Measurements from ENCODE around the gene PLIN4. TPM values are rescaled to one million over a fixed set of nuclear protein-coding genes. Genes with fewer than 3 reads are reported as not detected.

Gene PLIN4
- total and polyA plus RNA-seq, 10 of the 15 experiments (the other 5 are each of a cell fraction or from before 2014, with no cell fraction given) = 0.01 to 0.11 (median 0.05) TPM; not detected in 2

- no TSS peak for BruUV-seq (replicated peaks)
- FAIRE-seq = peak; percentile 100
- TF ChIP-seq POLR2AphosphoS5 (IDR thresholded peaks at IDR 0.05; ENCODE audit: low read length) (peak; percentile 62; the same call in 1 of the 2 replicates), ZNF207 (IDR thresholded peaks at IDR 0.05; ENCODE audit: borderline replicate concordance) (0 out of 2 replicates have a peak, but pooled peaks have one; percentile 38), NR2C1 (IDR thresholded peaks at IDR 0.05) (peak; percentile 91), ZBTB33 (IDR thresholded peaks at IDR 0.05) (peak; percentile 44; the same call in 1 of the 2 replicates), RFX5 (IDR thresholded peaks at IDR 0.05; ENCODE audit: low read depth, low read length) (peak; percentile 72), RB1 (IDR thresholded peaks at IDR 0.05; ENCODE audit: borderline replicate concordance) (0 out of 2 replicates have a peak, but pooled peaks have one; percentile 42), CEBPZ (IDR thresholded peaks at IDR 0.05; ENCODE audit: low read depth, low read length) (peak; percentile 94), GABPA (IDR thresholded peaks at IDR 0.05; ENCODE audit: low read depth) (peak; percentile 84), RAD51 (IDR thresholded peaks at IDR 0.05) (peak; percentile 98), POU2F2 (IDR thresholded peaks at IDR 0.05; ENCODE audit: borderline replicate concordance, low read depth, low read length) (peak; percentile 7; the same call in 1 of the 3 replicates), SP1 (IDR thresholded peaks at IDR 0.05; ENCODE audit: low read depth, low read length) (peak; percentile 96), RCOR1 (conservative IDR thresholded peaks at IDR 0.05; ENCODE audit: low read depth, low read length) (no peak), POLR2A (IDR thresholded peaks at IDR 0.05; ENCODE audit: low read depth, low read length) (0 out of 2 replicates have a peak, but pooled peaks have one; percentile 49), ATF7 (IDR thresholded peaks at IDR 0.05; ENCODE audit: low read depth) (peak; percentile 52), EP300 (IDR thresholded peaks at IDR 0.05; ENCODE audit: borderline replicate concordance in 1 of 2, control insufficient read depth in 1 of 2, low read depth in 2 of 2, low read length in 2 of 2) (no peak), CHD4 (IDR thresholded peaks at IDR 0.05) (no peak), PAX5 (IDR thresholded peaks at IDR 0.05; ENCODE audit: borderline replicate concordance, low read depth, low read length) (peak; percentile 81; the same call in 1 of the 2 replicates), HCFC1 (IDR thresholded peaks at IDR 0.05; ENCODE audit: low read length) (peak; percentile 42; the same call in 1 of the 2 replicates)
- TF ChIP-seq, protein P1, sequence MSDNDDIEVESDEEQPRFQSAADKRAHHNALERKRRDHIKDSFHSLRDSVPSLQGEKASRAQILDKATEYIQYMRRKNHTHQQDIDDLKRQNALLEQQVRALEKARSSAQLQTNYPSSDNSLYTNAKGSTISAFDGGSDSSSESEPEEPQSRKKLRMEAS (IDR thresholded peaks at IDR 0.05; ENCODE audit: low read depth, low read length) = peak; percentile 99
These were observed 46.7 kb downstream of the PLIN4 start for GRCh38 chr19:4471403-4472173.

More at GRCh38 chr19:4471403-4472173, 46.7 kb downstream of the PLIN4 start:
- SMC1A ChIA-PET (ENCODE audit: uncharacterized antibody, unreplicated experiment) = interaction anchor here (0.7 to 2.1 kb wide), 4 partner anchors 9 to 67 kb away, joined by 3 to 4 read pairs (median 3); no protein-coding TSS in a partner anchor
- Histone ChIP-seq H3K79me2 (ENCODE audit: control insufficient read depth, insufficient read depth, low read length) (peaks cover 26% of the 10 kb centered on the region), H3K27ac (ENCODE audit: control insufficient read depth, insufficient read depth) (peak overlapping the region; percentile 90), H4K20me1 (ENCODE audit: control insufficient read depth, insufficient read depth) (no peaks in the 10 kb centered on the region), H3K4me3 (peak overlapping the region; percentile 99), H3K36me3 (ENCODE audit: control insufficient read depth in 2 of 2, insufficient read depth in 2 of 2, low read length in 1 of 2) (peaks cover 0 to 3% of the 10 kb centered on the region in 2 experiments; a peak in 2 of 4 replicates), H3K9me3 (replicated peaks; ENCODE audit: control insufficient read depth, insufficient read depth, low read length) (no peaks in the 10 kb centered on the region), H3K4me2 (ENCODE audit: control insufficient read depth, insufficient read depth) (peak overlapping the region; percentile 92), H3K9ac (ENCODE audit: control insufficient read depth, insufficient read depth, low read length) (peak overlapping the region; percentile 89), H3K4me1 (ENCODE audit: control insufficient read depth, insufficient read depth, low read length) (peaks cover 7% of the 10 kb centered on the region), H2AFZ (ENCODE audit: control insufficient read depth, low read depth, low read length) (peak overlapping the region; percentile 95), H3K27me3 (replicated peaks in 1 of 2; ENCODE audit: control insufficient read depth in 2 of 2, insufficient read depth in 2 of 2, low read length in 1 of 2) (no peaks in the 10 kb centered on the region)
- POLR2A ChIA-PET = interaction anchor here (1.0 to 1.9 kb wide), 8 partner anchors 9 to 227 kb away, joined by 3 to 9 read pairs (median 3); partner anchors contain the start of genes CHAF1A and UBXN6
- intact Hi-C loops (cut with micrococcal nuclease; ENCODE audit: unreplicated experiment) = loop anchor here (5.0 kb wide), 1 partner anchor 251 kb away; the partner anchor contains the start of gene DPP9
- RAD21 ChIA-PET (ENCODE audit: unreplicated experiment) = interaction anchor here (0.6 to 1.9 kb wide), 7 partner anchors 11 to 388 kb away, joined by 3 to 10 read pairs (median 3); partner anchors contain the start of genes CHAF1A and FEM1A
- 2% methylated on average over 33 of the region's 33 CpGs for WGBS (ENCODE audit: insufficient coverage, insufficient replicate concordance, low lambda C conversion rate, missing lambda C conversion rate)
- peak; percentile 94 for ATAC-seq
- in situ Hi-C loops (cut with MboI) = no loop called here
- DNase-seq (ENCODE audit: low read depth, low spot score) = peak; percentile 100
- CTCF ChIA-PET = interaction anchor here (0.6 to 1.6 kb wide), 11 partner anchors 11 to 238 kb away, joined by 3 to 7 read pairs (median 3); partner anchors contain the start of gene CHAF1A
